ENCODE data around the gene FOXP1.
A peak's percentile ranks its signal among the peaks of the same experiment; 100 is the strongest.

FOXP1 gene

DNA sequence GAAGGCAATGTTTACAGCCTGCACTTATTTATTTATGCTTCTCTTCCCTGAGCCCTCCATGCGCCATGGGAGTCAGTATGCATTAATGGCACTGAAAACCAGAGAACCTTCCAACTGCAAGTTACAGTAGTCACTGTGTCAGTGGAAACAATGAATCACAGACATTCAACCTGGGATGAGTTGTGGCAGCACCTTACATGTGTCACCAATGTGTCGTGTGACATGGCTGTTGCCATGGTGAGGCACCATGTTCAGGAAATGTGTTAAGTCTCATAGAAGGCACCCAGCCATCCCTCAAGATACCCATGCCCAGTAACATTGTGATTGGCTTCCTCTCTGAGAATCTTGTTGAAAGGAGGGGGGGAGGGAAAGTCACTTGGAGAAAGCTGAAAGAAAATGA lies 105.0 kb downstream of the FOXP1 start:
- no peak for DNase-seq

DNA sequence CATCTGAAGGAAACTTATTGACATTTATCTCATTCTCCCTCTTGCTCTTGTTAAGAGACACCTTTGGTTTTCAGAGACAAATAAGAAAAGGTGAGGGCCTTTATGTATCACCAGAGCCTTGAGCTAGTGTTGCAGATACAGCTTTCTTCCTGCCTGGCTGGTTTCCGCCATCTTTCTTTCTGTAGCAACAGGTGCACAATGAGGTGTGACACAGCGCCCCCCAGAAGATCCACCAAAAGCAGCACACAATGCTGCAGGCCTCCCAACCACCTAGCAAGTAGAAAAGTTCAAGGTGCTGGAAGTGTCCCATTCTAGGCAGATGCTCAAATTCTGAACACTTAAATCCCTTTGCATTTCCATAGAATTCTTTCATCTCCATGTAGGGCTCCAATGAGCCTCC lies 106.6 kb downstream of the FOXP1 start:
- DNase-seq, result no peak

DNA sequence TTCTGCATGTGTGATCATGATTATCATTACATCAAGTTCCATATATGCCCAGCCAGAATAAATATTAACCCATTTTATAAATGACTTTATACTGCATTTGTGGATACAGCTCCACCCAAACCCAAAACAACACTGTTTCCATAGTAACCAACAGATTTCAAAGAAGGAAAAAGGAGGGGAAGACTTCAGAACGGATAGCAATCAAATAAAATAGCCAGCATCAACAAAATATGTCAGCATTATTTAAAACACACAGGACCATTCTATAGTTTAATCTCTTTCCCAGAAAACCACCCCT lies 114.4 kb downstream of the FOXP1 start:
- no peak for DNase-seq

DNA sequence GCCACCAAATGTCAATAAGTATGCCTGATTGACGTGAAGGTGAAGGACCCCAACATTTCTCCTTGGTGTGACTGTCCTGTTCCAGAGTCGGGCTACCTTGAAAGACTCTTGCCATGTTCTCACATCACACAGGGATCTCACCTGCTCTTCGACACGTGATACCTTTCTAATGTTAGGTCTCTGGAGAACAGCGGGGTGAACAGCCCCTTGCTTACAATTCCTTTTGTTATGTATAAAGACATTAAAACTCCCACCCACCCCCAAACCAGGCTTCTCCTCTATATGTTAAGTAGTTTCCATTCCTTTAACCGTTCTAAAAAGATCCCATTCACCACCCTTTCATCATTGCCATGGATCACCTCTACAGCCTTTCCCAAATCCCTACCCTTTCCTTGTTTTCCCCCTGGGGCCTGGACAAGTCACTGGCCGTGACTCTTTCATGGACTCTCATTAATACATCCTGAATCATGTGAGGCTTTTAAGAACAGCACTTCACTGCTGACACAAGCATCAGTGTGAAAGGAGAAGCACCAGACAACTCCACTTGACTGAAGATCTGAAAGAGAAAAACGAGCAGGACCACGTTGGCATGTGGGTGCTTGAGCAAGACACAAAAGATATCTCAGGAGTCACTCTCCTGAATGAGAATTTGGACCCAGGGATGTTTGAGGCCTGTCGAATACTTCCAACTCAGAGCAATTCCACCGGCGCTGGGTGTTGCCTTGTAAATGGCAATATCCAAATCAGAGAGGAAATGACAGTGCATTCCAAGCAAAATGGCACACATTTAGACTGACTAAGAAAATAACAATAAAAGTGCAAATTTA lies 115.0 kb downstream of the FOXP1 start:
- no peak for DNase-seq

DNA sequence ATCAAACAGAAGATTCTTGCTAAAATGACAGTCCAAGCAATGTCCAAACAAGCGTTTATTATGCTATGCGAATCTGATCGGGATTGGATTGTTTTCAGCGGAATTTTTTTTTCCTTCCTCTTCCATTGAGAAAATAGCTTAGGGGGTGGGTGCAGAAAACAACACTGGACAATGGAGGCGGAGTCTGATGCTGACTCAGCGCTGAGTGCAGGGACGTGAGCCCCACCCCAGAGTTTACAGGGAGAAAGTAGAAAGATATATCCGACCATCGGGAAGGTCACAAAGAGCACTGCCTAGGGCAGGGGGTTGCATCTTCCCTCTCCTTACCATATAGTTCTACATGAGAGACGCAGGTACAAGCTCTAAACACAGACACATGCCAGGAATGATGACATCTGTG lies 117.0 kb downstream of the FOXP1 start:
- DNase-seq, result no peak

DNA sequence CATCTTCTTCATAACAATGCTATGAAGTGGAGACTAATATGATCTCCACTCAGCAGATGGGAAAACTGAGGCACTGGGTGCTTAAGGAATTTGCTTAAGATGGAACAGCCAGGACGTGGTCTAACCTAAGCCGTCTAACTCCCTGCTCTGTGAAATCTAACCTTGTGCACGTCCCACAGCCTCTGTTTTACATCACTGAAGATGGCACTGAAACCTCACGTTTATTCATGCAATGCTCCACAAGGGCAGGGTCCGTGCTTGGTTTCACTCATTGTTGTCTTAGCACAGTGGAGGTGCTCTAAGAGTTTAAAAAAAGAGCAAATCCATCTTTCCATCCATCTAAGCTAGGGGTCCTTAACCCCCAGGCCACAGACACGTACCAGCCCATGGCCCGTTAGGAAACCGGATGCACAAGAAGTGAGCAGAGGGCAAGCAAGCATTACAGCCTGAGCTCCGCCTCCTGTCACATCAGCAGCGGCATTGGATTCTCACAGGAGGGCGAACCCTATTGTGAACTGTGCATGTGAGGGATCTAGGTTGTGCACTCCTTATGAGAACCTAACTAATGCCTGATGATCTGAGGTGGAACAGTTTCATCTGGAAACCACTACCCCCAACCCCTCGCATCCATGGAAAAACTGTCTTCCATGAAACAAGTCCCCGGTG lies 118.0 kb downstream of the FOXP1 start:
- no peak for DNase-seq

DNA sequence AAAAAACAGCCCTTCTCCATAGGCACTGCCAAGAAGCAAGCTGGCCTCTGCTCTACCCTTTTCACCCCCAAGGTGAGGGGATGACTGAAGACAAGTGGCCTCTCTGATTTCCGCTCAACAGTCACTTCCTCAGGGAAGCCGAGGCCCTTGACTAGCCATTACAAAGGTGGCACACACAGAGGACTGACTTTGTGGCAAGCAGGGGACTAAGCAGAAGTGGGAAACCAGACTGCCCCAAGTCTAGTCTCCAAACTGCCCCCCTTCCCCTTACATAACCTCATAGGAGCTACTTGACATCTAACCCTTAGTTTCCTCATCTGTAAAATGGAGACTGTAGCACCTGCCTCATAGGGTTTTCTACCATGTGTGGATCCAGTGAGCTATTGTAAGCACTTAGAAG lies 118.9 kb downstream of the FOXP1 start:
- peak; percentile 82 for DNase-seq

DNA sequence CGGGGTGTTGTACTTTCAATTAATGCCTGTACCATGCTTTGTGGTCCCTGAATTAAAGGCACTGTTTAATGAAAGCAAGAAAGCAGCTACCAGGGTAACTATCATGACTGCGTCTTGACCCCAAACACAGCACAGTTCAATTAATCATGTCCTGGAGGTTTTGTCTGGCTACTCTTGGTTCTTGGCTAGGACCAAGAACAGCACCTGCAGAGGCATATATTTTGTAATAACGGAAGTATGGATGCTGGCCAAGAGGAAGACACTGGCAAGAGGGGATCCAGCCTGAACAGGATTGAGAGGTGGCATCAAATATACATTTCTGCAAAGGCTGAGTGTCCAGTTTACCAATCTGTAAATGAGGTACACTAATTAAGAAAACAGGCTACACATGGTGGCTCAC lies 119.9 kb downstream of the FOXP1 start:
- no peak for DNase-seq

DNA sequence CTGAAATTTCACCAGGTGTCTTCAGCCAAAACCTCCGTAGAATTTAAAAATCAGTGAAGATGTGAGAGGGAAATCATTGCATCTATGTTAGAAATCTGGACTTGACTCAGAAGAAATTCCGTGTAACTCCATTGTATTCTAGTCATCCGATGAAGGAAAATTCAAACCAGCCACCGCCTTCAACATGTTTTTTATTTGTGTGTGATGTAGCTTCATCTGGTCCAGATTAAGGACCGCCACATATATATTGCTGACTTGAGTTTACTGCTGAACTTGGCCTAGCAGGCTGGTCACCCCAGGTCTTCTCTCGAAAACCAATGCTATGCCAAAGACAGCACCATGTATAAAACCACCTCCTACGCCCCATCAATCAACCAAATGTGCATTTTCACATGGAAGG lies 120.9 kb downstream of the FOXP1 start:
- DNase-seq, result no peak

DNA sequence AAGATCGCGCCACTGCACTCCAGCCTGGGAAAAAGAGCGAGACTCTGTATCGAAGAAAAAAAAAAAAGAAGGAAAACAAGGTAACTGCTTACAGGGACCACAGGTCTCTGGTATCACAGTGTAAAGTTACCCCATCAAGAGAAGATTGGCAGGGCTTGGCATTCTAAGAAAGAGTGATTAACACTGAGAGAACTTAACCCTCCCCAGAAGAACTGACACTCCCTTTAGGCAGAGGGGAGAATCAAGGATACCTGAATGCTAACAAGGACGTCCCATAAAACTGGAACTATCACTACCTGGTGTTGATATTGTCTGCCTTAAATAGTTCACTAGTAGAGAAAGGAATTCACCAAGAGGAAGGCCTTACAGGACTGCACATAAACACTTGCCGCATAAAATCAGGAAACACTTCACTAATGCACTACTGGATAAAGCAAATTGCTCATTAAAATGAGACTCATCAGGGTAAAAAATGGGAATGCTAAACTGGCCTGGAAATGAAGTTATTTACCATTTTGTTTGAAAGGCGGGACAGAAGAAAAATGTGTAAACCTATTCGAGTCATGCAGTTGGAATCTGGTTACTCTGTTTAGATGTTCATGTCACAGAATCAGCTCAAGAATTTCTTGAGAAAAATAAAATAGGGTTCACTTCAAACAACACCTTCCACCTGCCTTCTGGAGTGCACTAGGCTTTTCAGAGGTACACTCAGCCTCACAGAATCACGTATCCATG lies 121.6 kb downstream of the FOXP1 start:
- DNase-seq, result no peak

DNA sequence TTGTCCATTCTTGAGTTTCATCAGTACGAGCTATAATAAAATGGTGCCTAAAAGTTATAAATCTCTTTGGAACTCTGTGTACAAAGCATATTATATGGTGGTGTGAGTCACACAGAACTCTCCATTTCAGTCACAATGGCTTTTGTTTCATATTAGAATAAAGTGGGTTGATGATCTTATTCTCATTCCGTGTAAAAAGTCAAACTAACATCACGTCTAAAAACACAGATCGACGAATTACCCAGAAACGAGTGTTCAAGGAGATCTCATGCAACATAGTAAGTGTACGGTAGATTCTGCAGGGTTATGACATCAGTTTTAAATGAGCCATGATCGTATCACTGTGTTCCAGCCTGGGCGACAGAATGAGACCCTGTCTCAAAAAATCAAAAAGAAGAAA lies 122.4 kb downstream of the FOXP1 start:
- no peak for DNase-seq

DNA sequence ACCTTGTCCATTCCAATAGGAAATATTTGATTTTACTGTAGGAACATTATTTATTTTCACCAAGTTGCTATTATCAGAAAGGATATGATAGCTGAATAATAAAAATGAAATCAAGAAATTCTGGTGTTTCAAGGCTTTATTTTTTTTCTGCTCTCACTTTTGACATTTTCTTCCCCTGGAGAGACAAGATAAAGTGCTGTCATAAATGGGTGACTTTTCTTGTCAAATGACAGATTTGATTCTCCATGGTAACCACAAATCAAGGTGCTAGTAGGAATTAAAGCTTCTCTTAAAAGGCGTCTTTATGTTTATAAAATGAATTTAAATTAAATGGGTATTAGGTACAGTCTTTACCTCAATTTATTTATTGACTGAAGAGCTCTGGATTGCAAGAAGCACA lies 124.6 kb downstream of the FOXP1 start:
- no peak for DNase-seq

DNA sequence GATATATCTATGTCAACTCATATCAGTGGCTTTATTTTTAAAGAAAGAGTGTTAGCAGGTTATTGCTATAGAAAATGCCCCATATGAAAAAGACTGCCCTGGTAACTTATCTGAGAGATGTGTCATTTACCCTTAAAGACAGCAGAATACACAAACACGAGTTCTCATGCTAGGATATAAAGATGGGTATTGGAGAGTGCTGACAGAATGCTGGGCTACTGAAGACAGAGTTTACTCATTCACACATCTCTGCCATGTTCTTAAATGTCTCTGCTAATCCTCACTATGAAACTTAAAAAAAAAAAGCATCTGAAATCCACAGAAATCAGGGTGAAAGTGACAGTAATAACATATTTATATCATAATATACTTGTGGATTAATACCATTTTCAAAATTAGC lies 126.7 kb downstream of the FOXP1 start:
- no peak for DNase-seq

DNA sequence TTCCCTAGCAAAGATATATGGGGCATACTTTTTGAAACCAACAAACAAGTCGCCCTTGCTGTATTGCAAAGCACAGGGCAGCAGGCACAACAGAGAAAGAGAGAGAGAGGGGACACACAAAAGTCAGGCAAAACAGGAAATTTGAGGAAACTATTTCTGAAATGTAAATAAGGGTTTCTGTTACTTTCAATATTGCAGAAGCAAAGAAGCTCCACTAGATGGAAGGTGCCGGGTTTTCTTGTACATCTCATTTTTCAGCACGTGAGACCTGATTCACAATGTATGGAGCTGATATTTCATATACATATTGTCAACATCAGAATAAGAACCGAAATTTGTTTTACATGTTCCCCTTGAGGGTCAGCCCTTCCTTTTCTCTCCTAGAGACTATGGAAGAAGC lies 127.4 kb downstream of the FOXP1 start:
- peak; percentile 52 for DNase-seq

DNA sequence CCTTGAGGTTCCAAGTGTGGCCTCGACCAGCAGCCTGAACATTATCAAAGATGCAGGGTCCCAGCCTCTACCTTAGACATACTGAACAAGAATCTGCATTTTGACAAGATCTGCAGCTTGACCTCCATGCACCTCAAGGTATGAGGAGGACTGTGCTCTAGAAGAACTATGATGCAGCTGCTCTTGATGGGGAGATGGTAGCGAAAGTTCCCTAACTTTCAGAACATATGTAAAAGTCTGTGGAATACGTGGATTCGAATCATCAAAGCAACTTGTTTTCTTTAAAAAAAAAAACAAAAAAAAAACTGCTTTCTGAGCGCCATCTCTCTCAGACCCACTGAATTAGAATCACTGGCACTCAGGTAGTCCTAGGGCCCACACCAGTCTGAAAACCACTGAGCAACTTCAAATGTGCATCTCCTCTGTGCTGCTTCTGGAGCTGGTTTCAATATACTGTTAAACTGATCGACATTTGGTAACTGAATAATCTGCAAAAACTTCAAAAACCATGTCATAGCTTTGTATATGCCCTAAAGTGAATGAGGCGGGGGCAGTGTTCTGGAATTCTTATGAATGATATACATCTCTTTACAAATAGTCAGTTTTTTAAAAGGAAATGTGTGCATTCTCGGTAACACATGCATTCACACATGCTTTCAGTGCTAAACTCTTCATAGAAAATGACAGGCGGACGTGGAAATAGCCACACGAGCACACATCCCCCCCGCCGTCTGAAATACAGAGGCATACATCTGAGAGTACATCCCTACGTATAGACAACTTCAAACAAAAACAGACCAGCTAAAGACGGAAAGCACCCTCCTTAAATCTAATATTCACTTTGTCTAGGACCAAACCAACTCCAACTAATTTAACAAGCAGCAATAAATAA lies 128.8 kb downstream of the FOXP1 start:
- DNase-seq, result no peak

DNA sequence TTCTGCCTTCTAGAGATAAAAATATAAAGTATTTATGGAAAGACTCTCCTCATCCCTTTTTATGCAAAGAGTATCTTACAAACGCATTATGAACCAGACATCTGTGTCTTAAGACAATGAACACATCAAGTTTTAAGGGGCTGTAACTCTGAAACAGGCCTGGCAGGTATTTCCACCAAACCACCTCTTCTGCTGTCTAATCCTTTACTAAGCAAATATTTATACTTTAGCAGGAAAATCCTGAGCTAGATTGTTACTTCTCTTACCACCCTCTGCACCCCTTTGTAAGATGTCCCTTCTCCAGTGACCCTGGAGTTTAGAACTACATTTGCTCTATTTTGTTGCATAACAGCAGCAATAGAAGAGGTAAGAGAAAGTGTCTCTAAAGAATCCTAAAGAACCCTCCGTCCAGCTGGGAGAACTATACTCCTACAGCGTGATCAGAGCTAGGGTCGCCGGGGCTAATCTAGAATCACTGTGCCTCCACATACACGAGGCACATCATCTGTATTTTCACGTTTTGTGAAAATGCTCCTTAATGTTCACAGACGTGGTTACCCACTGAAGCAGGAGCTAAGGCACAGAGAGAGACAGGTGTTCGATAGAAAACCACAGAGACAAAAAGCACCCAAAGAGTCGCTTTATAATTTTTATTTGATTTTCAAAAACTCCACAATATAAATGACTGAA lies 129.6 kb downstream of the FOXP1 start:
- no peak for DNase-seq

DNA sequence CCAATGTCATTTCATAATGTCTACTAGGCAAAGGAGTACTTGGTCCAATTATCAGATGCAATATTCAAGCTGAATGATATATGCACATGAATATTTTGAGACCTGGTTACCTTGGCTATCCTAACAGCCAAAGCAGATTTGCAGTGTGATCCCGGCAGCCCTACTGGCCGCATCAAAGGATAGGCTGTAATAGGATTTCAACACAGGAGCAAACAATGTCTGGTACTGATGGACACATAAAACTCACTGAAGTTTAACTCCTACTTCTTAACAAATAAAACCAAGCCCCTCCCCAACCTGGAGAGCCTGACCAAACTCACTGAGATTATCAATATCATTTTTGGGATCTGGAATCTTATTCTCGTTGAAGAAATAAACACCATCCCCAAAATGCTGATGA lies 130.2 kb downstream of the FOXP1 start:
- DNase-seq, result no peak

DNA sequence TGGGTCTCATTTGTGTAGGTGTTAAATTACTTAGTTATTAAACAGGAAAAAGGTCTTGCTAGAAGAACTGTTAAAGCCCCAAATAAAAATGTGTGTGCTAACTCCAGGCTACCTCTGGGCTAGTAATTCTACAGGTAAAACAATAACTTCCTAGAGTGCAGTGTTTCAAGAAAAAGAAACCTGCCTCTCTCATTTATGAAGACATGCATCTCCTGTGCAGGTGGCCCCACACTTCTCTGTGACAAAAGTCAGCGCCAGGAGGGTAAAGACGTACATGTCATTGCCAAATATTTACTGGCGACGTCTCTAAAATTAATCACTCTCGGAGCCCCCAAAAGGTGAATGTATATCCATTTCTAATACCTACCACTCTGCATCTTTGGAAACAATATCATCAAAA lies 131.7 kb downstream of the FOXP1 start:
- DNase-seq, result no peak

DNA sequence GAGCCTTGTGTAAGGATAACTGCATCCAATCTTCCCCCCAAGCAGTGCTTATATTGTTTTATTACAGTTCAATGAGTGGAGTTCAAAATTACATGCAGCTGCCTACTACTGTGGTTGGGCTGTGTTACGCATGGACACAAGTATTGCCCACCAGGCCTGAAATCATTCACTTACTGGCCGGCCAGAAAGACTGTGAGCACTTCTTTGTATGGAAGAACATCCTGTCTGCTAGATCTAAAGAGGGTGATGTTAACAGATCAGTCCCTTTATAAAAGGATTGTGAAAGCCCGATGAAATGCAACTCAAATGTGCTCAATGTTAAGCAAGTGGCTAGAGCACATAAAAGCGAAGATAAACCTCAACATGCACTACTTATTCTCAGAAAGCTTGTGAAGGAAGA lies 132.5 kb downstream of the FOXP1 start:
- DNase-seq, result peak; percentile 6

DNA sequence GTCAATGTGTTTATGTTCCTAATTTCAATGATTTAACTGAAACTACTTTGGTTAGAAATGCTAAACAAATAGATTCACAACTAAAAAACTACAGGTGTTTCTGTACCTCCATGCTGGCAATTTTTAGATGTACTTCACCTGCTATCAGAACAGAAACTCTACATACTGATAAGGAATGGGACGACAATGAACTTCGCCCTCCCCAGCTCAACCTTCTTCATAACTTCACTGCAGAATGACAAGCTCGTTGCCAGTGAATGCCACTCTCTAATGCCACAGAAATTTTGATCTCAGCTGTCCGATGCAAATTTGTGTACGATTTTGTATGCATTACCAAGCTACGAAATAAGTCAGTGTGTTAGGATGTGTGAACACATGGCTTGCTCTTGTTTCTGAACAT lies 133.4 kb downstream of the FOXP1 start:
- no peak for DNase-seq

DNA sequence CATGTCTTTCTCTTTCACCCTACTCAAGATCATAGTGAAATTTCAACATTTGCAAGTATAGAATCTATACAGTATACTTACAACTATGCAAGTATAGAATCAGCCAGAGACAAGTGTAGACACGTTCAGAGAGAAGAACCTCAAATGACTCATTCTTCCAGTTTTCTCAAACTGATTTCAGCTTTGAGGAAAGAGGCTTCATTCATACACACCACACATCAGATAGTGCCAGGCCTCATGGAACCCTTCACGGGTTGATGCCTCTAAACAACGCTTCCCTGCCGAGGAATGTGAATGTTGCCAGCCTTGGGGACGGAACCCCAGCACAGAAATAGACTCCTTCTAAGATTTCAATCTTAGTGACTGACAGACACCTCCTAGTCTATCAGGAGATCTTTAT lies 135.7 kb downstream of the FOXP1 start:
- peak; percentile 68 for DNase-seq

DNA sequence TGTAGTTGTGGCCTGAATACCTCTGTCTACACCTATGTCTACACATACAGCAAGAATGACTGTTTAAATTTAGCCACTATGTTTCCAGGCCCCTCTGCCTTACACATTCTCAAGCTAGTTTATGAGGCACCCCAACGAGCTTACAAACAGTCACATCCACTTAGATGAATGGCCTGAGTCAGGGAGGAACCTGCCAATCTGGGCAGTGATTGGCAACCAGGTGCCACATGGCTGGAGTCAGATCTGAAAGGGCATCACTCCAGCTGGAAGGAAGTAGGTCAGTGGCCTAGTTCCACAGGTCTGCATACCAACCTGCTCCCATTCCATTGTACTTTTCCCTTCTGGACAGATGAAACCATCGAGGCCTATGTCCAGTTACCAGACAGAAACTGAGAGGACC lies 136.3 kb downstream of the FOXP1 start:
- no peak for DNase-seq

DNA sequence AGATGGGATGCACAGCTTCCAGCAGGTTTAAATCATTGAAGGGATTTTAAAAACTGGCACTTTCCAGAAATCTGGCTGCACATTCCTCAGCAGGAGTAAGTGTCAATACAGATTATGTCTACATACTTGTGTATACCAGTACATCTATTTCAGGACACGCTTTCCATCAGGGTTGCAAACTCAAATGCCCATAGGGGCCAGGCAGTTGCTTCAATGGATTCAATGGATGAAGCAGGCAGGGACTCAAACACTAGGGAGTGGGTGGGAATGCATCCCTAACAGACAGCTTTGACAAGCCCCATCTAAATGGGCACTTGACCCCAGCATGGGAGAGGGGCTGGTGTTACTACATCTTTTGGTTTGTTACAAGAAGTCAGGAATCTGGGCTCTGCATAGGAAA lies 136.8 kb downstream of the FOXP1 start:
- no peak for DNase-seq
